BLaER1 treated with 17β-estradiol and CSF1 and Interleukin-3, amounts not matched to agents 10 nM and 100 nM (cell line): ENCODE data around the gene ARID3B.
"Not testable (repeated sequence)": the region's sequence is repeated elsewhere in the genome, so short reads cannot be mapped to it uniquely, and the experiment has no call there.

Experiments used
- H3K27ac ChIP-seq, 11 experiments: shearing (Covaris generic); formaldehyde crosslinking; 2 replicates each; pipeline ENCODE4 v1.8.1; 2022
- H3K27me3 ChIP-seq, 11 experiments: shearing (Covaris generic); formaldehyde crosslinking; 2 replicates each; pipeline ENCODE4 v1.8.1; 2022
- H3K36me3 ChIP-seq, 11 experiments: shearing (Covaris generic); formaldehyde crosslinking; 2 replicates each; pipeline ENCODE4 v1.8.1; 2022
- H3K4me1 ChIP-seq, 10 experiments: shearing (Covaris generic); formaldehyde crosslinking; 2 replicates each; pipeline ENCODE4 v1.8.1; 2022
- H3K4me2 ChIP-seq, 11 experiments: shearing (Covaris generic); formaldehyde crosslinking; 2 replicates each; pipeline ENCODE4 v1.8.1; 2022
- H3K4me3 ChIP-seq, 10 experiments: shearing (Covaris generic); formaldehyde crosslinking; 2 replicates each; pipeline ENCODE4 v1.8.1; 2022
- H3K9ac ChIP-seq, 11 experiments: shearing (Covaris generic); formaldehyde crosslinking; 2 replicates each; pipeline ENCODE4 v1.8.1; 2022
- H3K9me3 ChIP-seq, 11 experiments: shearing (Covaris generic); formaldehyde crosslinking; replicated peaks in 1 of 11; 2 replicates each; pipeline ENCODE4 v1.8.1; 2022
- H4K20me1 ChIP-seq, 11 experiments: shearing (Covaris generic); formaldehyde crosslinking; 2 replicates each; pipeline ENCODE4 v1.8.1; 2022
- Cebpa-rat ChIP-seq, 11 experiments: shearing (Covaris generic); IDR thresholded peaks; 2 replicates each; pipeline ENCODE4 v1.8.1; 2022

The ARID3B gene

GRCh38 chr15:74627766-74628165 lies 86.7 kb downstream of the ARID3B start:
- H4K20me1 ChIP-seq: peaks cover 98 to 100% (median 100%) of the 10 kb centered on the region in 11 experiments
- H3K27me3 ChIP-seq: no peaks in the 10 kb centered on the region
- H3K9me3 ChIP-seq: no peaks in the 10 kb centered on the region
- H3K9ac ChIP-seq: peak overlapping the region in 6 of 11 experiments; percentile 7 to 70 (median 26); a peak in 4 of 22 replicates
- H3K4me1 ChIP-seq: peaks cover 33 to 59% (median 48%) of the 10 kb centered on the region in 10 experiments
- peak overlapping the region in 5 of 11 experiments; percentile 3 to 51 (median 23); a peak in 6 of 22 replicates for H3K27ac ChIP-seq
- peaks cover 90 to 100% (median 98%) of the 10 kb centered on the region in 11 experiments for H3K36me3 ChIP-seq
- no peak for TF ChIP-seq Cebpa-rat (IDR thresholded peaks at IDR 0.05)
- no peak overlapping the region for H3K4me3 ChIP-seq
- H3K4me2 ChIP-seq: peak overlapping the region in 5 of 11 experiments; percentile 22 to 82 (median 45); a peak in 6 of 22 replicates

- Histone ChIP-seq H3K27ac (no peak overlapping the region; a peak in 2 of 22 replicates), H3K9me3 (no peaks in the 10 kb centered on the region), H4K20me1 (peaks cover 98 to 100% (median 100%) of the 10 kb centered on the region in 11 experiments), H3K9ac (peak overlapping the region in 6 of 11 experiments; percentile 10 to 70 (median 39); a peak in 6 of 22 replicates), H3K4me1 (peaks cover 33 to 59% (median 48%) of the 10 kb centered on the region in 10 experiments), H3K4me3 (no peak overlapping the region), H3K4me2 (peak overlapping the region in 6 of 11 experiments; percentile 29 to 82 (median 56); a peak in 9 of 22 replicates), H3K36me3 (peaks cover 90 to 100% (median 98%) of the 10 kb centered on the region in 11 experiments), H3K27me3 (no peaks in the 10 kb centered on the region)
- no peak for TF ChIP-seq Cebpa-rat (IDR thresholded peaks at IDR 0.05)
Observed at GRCh38 chr15:74628199-74628598, 87.2 kb downstream of the ARID3B start.

- Histone ChIP-seq H3K4me2 (peak overlapping the region in 9 of 11 experiments; percentile 2 to 82 (median 39); a peak in 12 of 22 replicates), H3K4me3 (no peak overlapping the region), H3K27me3 (no peaks in the 10 kb centered on the region), H3K9ac (peak overlapping the region in 10 of 11 experiments; percentile 4 to 70 (median 27); a peak in 12 of 22 replicates), H3K9me3 (no peaks in the 10 kb centered on the region), H4K20me1 (peaks cover 97 to 100% (median 100%) of the 10 kb centered on the region in 11 experiments), H3K4me1 (peaks cover 33 to 59% (median 48%) of the 10 kb centered on the region in 10 experiments), H3K36me3 (peaks cover 90 to 100% (median 98%) of the 10 kb centered on the region in 11 experiments), H3K27ac (peak overlapping the region in 3 of 11 experiments; percentile 25 to 29 (median 28); a peak in 2 of 22 replicates)
- TF ChIP-seq Cebpa-rat (IDR thresholded peaks at IDR 0.05): no peak
Observed at GRCh38 chr15:74628949-74629348, 87.9 kb downstream of the ARID3B start.

GRCh38 chr15:74629696-74630095 lies 88.7 kb downstream of the ARID3B start:
- not testable (repeated sequence) for H3K9me3 ChIP-seq, H3K4me3 ChIP-seq, H3K27me3 ChIP-seq
- Histone ChIP-seq H3K36me3 (peaks cover 90 to 100% (median 98%) of the 10 kb centered on the region in 11 experiments), H3K9ac (peak overlapping the region; percentile 20 to 77 (median 58); a peak in 19 of 22 replicates), H3K4me2 (peak overlapping the region; percentile 45 to 84 (median 68)), H4K20me1 (peaks cover 96 to 100% (median 100%) of the 10 kb centered on the region in 11 experiments), H3K4me1 (peaks cover 33 to 59% (median 48%) of the 10 kb centered on the region in 10 experiments), H3K27ac (peak overlapping the region in 4 of 11 experiments; percentile 28 to 61 (median 53); a peak in 2 of 22 replicates)

GRCh38 chr15:74630284-74631086 lies 89.5 kb downstream of the ARID3B start:
- Histone ChIP-seq H4K20me1 (peaks cover 91 to 100% (median 99%) of the 10 kb centered on the region in 11 experiments), H3K9ac (peak overlapping the region; percentile 20 to 77 (median 58); a peak in 21 of 22 replicates), H3K4me2 (peak overlapping the region; percentile 45 to 84 (median 68)), H3K9me3 (no peaks in the 10 kb centered on the region), H3K27ac (peak overlapping the region in 10 of 11 experiments; percentile 1 to 61 (median 46); a peak in 14 of 22 replicates), H3K27me3 (no peaks in the 10 kb centered on the region), H3K4me1 (peaks cover 33 to 59% (median 48%) of the 10 kb centered on the region in 10 experiments), H3K36me3 (peaks cover 89 to 100% (median 98%) of the 10 kb centered on the region in 11 experiments), H3K4me3 (no peak overlapping the region)
- TF ChIP-seq Cebpa-rat (IDR thresholded peaks at IDR 0.05): no peak

GRCh38 chr15:74631087-74631385 lies 90.0 kb downstream of the ARID3B start:
- H3K9ac ChIP-seq: peak overlapping the region; percentile 2 to 77 (median 55); a peak in 12 of 22 replicates
- no peaks in the 10 kb centered on the region for H3K27me3 ChIP-seq
- TF ChIP-seq Cebpa-rat (IDR thresholded peaks at IDR 0.05): no peak
- H4K20me1 ChIP-seq: peaks cover 89 to 100% (median 99%) of the 10 kb centered on the region in 11 experiments
- H3K27ac ChIP-seq: peak overlapping the region in 5 of 11 experiments; percentile 1 to 50 (median 35); a peak in 5 of 22 replicates
- H3K4me3 ChIP-seq: no peak overlapping the region
- H3K9me3 ChIP-seq: no peaks in the 10 kb centered on the region
- peak overlapping the region in 7 of 11 experiments; percentile 63 to 84 (median 75); a peak in 11 of 22 replicates for H3K4me2 ChIP-seq
- peaks cover 33 to 58% (median 47%) of the 10 kb centered on the region in 10 experiments for H3K4me1 ChIP-seq
- peaks cover 89 to 100% (median 98%) of the 10 kb centered on the region in 11 experiments for H3K36me3 ChIP-seq

- H3K4me2 ChIP-seq: 0 out of 22 replicates have a peak overlapping the region, but pooled peaks of 1 of the 11 experiments have one; percentile 84
- peaks cover 89 to 100% (median 98%) of the 10 kb centered on the region in 11 experiments for H3K36me3 ChIP-seq
- H3K9ac ChIP-seq: peak overlapping the region; percentile 2 to 77 (median 55); a peak in 10 of 22 replicates
- no peaks in the 10 kb centered on the region for H3K9me3 ChIP-seq
- H4K20me1 ChIP-seq: peaks cover 86 to 100% (median 98%) of the 10 kb centered on the region in 11 experiments
- no peak overlapping the region for H3K4me3 ChIP-seq
- peak overlapping the region in 4 of 11 experiments; percentile 1 to 46 (median 18); a peak in 4 of 22 replicates for H3K27ac ChIP-seq
- H3K4me1 ChIP-seq: peaks cover 33 to 55% (median 45%) of the 10 kb centered on the region in 10 experiments
- H3K27me3 ChIP-seq: no peaks in the 10 kb centered on the region
- TF ChIP-seq Cebpa-rat (IDR thresholded peaks at IDR 0.05): no peak
Observed at GRCh38 chr15:74631408-74631807, 90.4 kb downstream of the ARID3B start.

- Histone ChIP-seq H3K4me3 (no peak overlapping the region), H3K9me3 (no peaks in the 10 kb centered on the region), H3K36me3 (peaks cover 89 to 100% (median 98%) of the 10 kb centered on the region in 11 experiments), H4K20me1 (peaks cover 79 to 100% (median 98%) of the 10 kb centered on the region in 11 experiments; a peak in 21 of 22 replicates), H3K4me2 (no peak overlapping the region), H3K4me1 (peaks cover 33 to 48% (median 39%) of the 10 kb centered on the region in 10 experiments), H3K9ac (peak overlapping the region in 3 of 11 experiments; percentile 24 to 64 (median 64); a peak in 3 of 22 replicates), H3K27me3 (no peaks in the 10 kb centered on the region), H3K27ac (no peak overlapping the region)
- no peak for TF ChIP-seq Cebpa-rat (IDR thresholded peaks at IDR 0.05)
Observed at GRCh38 chr15:74631935-74632560, 91.0 kb downstream of the ARID3B start.
